GM19193 (cell line): ENCODE measurements around the gene ASB3.

Experiments used
- POLR2A ChIP-seq: IDR thresholded peaks from 4 replicates; pipeline ENCODE4 v1.6.1; 2011; ENCODE audit not compliant: insufficient read depth, insufficient read length; ENCODE audit errors: extremely low read depth

ASB3 gene

DNA sequence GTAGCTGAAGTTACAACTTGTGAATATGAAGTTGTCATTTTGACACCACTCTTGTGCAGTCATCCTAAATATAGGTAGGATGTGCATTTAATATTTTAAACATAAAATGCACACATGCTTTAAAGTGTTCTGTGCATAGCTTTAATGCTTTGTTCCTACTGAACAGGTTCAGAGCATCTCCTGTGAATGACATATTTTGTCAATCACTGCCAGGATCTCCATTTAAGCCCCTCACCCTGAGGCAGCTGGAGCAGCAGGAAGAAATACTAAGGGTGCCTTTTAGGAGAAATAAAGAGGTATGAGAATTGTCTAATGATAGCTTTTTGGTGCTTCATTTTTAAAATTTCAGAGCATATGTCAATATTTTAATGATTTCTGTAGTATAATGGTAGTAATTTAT is 14.8 kb upstream of the ASB3 start:
- TF ChIP-seq POLR2A, result no peak

GRCh38 chr2:53793821-53794220 is 7.1 kb upstream of the ASB3 start:
- no peak for TF ChIP-seq POLR2A

- TF ChIP-seq POLR2A, result no peak
Observed at GRCh38 chr2:53793261-53793660, 6.5 kb upstream of the ASB3 start.

DNA sequence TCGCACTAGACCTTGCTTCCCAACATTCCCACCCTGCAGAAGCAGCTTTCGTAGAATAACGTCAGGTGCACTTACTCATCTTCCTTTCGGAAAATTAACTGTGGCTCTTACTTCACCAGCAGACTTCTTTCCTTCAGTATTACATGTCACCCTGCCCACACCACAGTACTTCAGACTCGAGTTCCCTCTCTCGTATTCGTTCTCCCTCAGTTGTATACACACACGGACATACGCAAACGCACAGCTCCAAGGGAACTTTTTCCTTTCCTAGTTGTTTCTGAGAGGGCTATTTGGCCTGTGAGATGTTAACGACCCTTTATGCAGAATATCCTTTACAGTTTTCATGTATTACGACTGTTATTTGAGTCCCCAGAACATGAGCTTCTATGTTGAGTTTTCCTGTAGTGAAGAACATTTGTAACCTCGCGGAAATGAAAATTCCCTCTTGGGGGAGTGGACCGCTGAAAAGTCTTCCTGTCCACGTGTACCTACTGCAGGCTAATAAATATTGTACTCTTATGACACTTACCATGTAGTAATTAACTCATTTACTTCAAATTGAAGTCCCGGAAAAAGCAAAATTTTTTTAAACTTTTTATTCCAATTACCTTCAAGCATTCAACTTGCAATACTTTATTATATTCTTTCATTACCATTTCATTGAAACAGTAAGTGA is 999 bp upstream of the ASB3 start:
- no peak for TF ChIP-seq POLR2A

GRCh38 chr2:53786352-53786704 is 425 bp downstream of the ASB3 start:
- no peak for TF ChIP-seq POLR2A

DNA sequence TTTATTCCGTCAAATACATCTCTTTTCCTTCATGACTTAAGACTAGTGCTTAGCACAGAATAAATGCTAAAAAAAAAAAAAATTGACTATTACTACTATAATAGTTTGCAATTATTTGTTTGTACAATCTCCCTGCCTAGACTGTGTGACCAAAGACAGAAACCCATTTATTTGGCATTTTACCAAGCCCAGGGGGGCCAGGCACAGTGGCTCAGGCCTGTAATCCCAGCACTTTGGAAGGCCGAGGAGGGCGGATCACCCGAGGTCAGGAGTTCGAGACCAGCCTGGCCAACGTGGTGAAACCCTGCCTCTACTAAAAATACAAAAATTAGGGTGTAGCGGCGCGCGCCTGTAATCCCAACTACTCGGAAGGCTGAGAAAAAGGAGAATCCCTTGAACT is 1.4 kb downstream of the ASB3 start:
- no peak for TF ChIP-seq POLR2A

GRCh38 chr2:53784436-53784835 is 2.3 kb downstream of the ASB3 start:
- no peak for TF ChIP-seq POLR2A

DNA sequence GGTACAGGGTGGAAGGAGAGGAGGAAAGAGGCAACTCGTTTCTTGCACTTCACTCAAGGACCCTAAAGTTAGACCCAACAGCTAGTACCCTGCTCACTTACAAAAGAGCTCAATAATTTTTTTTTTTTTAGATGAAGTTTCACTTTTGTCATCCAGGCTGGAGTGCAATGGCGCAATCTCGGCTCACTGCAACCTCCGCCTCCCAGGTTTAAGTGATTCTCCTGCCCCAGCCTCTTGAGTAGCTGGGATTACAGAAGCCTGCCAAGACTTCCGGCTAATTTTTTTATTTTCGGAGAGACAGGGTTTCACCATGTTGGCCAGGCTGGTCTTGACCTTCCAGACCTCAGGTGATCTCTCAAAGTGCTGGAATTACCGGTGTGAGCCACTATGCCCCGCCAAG is 4.1 kb downstream of the ASB3 start:
- no peak for TF ChIP-seq POLR2A

- TF ChIP-seq POLR2A, result no peak
Observed at GRCh38 chr2:53780056-53780455, 6.7 kb downstream of the ASB3 start.

DNA sequence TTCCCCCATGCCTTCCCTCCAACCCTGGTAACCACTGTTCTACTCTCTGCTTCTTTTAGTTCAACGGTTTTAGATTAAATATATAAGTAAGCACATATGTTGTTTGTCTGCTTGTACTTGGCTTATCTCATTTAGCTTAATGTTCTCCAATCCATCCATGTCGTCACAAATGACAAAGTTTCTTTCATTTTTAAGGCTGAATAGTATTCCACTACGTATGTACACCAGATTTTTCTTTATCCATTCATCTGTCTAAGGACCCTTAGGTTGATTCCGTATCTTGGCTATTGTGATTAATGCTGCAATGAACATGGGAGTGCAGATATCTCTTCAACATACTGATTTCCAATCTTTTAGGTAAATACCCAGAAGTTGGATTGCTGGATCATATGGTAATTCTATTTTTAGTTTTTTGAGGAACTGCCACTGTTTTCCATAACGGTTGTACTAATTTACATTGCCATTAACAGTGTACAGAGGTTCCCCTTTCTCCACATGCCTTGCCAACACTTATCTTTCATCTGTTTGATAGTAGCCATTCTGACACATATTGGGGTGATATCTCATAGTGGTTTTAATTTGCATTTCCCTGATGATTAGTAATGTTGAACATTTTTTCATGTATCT is 8.1 kb downstream of the ASB3 start:
- no peak for TF ChIP-seq POLR2A

GRCh38 chr2:53777134-53777533 is 9.6 kb downstream of the ASB3 start:
- no peak for TF ChIP-seq POLR2A

- no peak for TF ChIP-seq POLR2A
Observed at GRCh38 chr2:53770264-53770663, 16.5 kb downstream of the ASB3 start.

DNA sequence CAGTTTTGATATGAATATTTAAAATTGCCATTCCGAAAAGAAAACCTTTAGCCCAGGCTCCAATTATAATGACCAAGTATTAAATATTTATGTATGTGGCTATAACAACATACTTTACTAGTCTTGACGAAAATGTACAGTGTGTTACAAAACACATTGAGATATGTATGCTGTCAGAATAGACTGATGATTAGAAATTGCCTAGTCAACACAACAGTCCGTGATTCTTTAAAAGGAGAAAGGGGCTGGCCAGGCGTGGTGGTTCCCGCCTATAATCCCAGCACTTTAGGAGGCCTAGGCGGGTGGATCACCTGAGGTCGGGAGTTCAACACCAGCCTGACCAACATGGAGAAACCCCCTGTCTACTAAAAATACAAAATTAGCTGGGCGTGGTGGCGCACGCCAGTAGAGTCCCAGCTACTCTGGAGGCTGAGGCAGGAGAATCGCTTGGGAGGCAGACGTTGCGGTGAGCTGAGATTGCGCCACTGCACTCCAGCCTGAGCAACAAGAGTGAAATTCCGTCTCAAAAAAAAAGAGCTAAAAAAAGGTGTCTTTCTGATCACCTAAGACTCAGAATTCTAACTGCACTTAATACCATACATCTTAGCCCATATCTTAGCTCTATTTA is 17.3 kb downstream of the ASB3 start:
- TF ChIP-seq POLR2A, result no peak

DNA sequence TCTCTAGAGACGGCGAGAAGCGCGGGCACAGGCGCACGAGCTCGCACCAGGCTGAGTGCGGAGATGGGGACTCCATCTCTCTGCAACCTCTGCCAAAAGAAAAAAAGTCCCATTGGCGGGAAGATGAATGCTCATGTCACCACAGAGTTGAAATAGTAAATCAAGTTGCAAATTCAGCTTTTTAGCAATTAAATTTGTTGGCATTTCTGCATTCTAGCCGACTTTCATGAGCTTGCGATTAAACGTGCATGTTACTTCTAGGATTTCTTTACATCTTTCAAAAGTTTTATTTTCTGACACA is 18.6 kb downstream of the ASB3 start:
- no peak for TF ChIP-seq POLR2A

- TF ChIP-seq POLR2A, result peak; percentile 82
Observed at GRCh38 chr2:53767405-53768241, 19.1 kb downstream of the ASB3 start, which contains the start of gene CHAC2. TSS of gene CHAC2 (plus strand) at chr2:53767804. CDS start at chr2:53767887, 83 bp downstream.

DNA sequence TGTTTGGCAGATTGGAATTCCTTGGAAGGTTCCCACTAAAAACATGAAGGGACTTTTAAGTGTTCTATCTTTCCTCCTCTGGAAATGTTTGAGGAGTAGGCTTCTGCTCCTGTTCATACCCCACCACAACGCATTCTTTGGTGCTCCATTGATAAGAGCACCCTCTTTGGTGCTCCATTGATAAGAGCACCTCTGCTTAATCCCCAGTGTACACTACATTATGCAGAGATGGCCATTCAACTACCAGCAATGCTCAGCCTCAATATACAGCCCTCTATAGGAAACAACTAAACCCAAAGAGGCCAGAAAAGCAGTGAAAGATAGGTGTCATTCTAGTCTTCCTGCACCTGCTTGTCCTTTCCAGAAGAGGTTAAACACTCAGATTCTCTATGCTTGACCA is 21.0 kb downstream of the ASB3 start:
- no peak for TF ChIP-seq POLR2A

GRCh38 chr2:53756644-53757043 is 30.1 kb downstream of the ASB3 start:
- TF ChIP-seq POLR2A, result no peak

- TF ChIP-seq POLR2A, result no peak
Observed at GRCh38 chr2:53755121-53755520, 31.6 kb downstream of the ASB3 start.
